ENCODE measurements around the gene NAP1L1. TPM values are rescaled to one million over a fixed set of nuclear protein-coding genes. Genes with fewer than 3 reads are reported as not detected.

NAP1L1 gene, protein sequence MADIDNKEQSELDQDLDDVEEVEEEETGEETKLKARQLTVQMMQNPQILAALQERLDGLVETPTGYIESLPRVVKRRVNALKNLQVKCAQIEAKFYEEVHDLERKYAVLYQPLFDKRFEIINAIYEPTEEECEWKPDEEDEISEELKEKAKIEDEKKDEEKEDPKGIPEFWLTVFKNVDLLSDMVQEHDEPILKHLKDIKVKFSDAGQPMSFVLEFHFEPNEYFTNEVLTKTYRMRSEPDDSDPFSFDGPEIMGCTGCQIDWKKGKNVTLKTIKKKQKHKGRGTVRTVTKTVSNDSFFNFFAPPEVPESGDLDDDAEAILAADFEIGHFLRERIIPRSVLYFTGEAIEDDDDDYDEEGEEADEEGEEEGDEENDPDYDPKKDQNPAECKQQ
- total RNA-seq = 348 TPM in 2 replicates

GRCh38 chr12:76083904-76084862, at the start of gene NAP1L1:
NAP1L1 (minus strand) TSS chr12:76084685; CDS start chr12:76074219, 10,466 bp downstream.

GRCh38 chr12:76031414-76032042, 53.0 kb downstream of the NAP1L1 start, which contains the start of gene PHLDA1:
PHLDA1 (minus strand) TSS chr12:76031776.

Other genes starting within 250 kb of the NAP1L1 start
- 184 and 321 TPM in 2 replicates for gene PHLDA1, start 52.9 kb downstream of the NAP1L1 start, total RNA-seq

Data from hair follicular keratinocyte (primary cell).